H1 (cell line): Measurements from ENCODE around the gene ZBTB24. TPM values are rescaled to one million over a fixed set of nuclear protein-coding genes. Genes with fewer than 3 reads are reported as not detected.

Experiments
- CTCF ChIA-PET: fragments of 300-600 bp; sonication (Branson Sonifier 250); formaldehyde crosslinking; loops from one replicate; lab custom pipeline; 2021; ENCODE audit not compliant: partially characterized antibody; lab: Charles Lee
- POLR2A ChIA-PET: fragments of 300-600 bp; sonication (Branson Sonifier 250); formaldehyde crosslinking; loops from one replicate; lab custom pipeline; 2021; ENCODE audit warnings: inconsistent platforms; ENCODE audit not compliant: partially characterized antibody; lab: Charles Lee
- DNase-seq, 2 experiments: peaks; one replicate each; pipeline versions ENCODE4 v3.0.0 to v3.0.0-alpha.2; 2010 to 2022; ENCODE audit warnings: low spot score in 2 of 2, low read depth in 1 of 2, mixed read lengths in 1 of 2
- FAIRE-seq: peaks from 2 replicates; lab custom pipeline; 2011; peaks lifted over from hg19 to GRCh38; lab: Jason Lieb, UNC
- H2AFZ ChIP-seq: 2 replicates; pipeline ENCODE4 v1.8.1; 2012; ENCODE audit warnings: low read length, inconsistent platforms
- H2AK5ac ChIP-seq: 2 replicates; pipeline ENCODE4 v1.6.1; 2013; ENCODE audit warnings: low read depth, low read length
- H2BK120ac ChIP-seq: replicated peaks from 2 replicates; pipeline ENCODE3; 2013; ENCODE audit warnings: low read depth, low read length, inconsistent platforms
- H2BK12ac ChIP-seq: 2 replicates; pipeline ENCODE4 v1.6.1; 2013; ENCODE audit warnings: low read depth, low read length
- H2BK15ac ChIP-seq: 2 replicates; pipeline ENCODE4 v1.6.1; 2013; ENCODE audit warnings: low read length
- H2BK20ac ChIP-seq: 2 replicates; pipeline ENCODE4 v1.6.1; 2013; ENCODE audit warnings: low read length
- H2BK5ac ChIP-seq: 2 replicates; pipeline ENCODE4 v1.6.1; 2013; ENCODE audit warnings: low read depth, low read length
- H3K14ac ChIP-seq: 2 replicates; pipeline ENCODE4 v1.6.1; 2013; ENCODE audit warnings: inconsistent platforms; ENCODE audit not compliant: insufficient read length
- H3K18ac ChIP-seq: 2 replicates; pipeline ENCODE4 v1.6.1; 2013; ENCODE audit warnings: low read length; ENCODE audit errors: extremely low read depth
- H3K23ac ChIP-seq: 2 replicates; pipeline ENCODE4 v1.6.1; 2013; ENCODE audit warnings: inconsistent platforms; ENCODE audit not compliant: insufficient read length
- H3K23me2 ChIP-seq: 2 replicates; pipeline ENCODE4 v1.6.1; 2013; ENCODE audit warnings: low read depth, low read length
- H3K27ac ChIP-seq: 2 replicates; pipeline ENCODE4 v1.6.1; 2011; ENCODE audit warnings: low read depth, low read length, inconsistent platforms
- H3K27me3 ChIP-seq, 4 experiments: replicated peaks in 1 of 4; 1 replicate in 1 of 4; 2 replicates in 3 of 4; pipeline versions ENCODE4 v1.6.1 to v1.8.1; 2011 to 2013; ENCODE audit warnings: low read length in 3 of 4, mild to moderate bottlenecking in 3 of 4, inconsistent platforms in 2 of 4, mixed read lengths in 2 of 4, moderate library complexity in 1 of 4; ENCODE audit not compliant: control insufficient read depth in 3 of 4, insufficient read depth in 3 of 4; ENCODE audit errors: extremely low read depth in 1 of 4
- H3K36me3 ChIP-seq, 4 experiments: 2 replicates each; pipeline versions ENCODE4 v1.6.1 to v1.8.1; 2011 to 2013; ENCODE audit warnings: mild to moderate bottlenecking in 4 of 4, low read length in 3 of 4, moderate library complexity in 2 of 4, control low read depth in 1 of 4, inconsistent platforms in 1 of 4; ENCODE audit not compliant: insufficient read depth in 4 of 4, control insufficient read depth in 2 of 4
- H3K4ac ChIP-seq: replicated peaks from 2 replicates; pipeline ENCODE3; 2013; ENCODE audit warnings: low read length, low read depth, mixed read lengths, inconsistent platforms; ENCODE audit not compliant: insufficient read length
- H3K4me1 ChIP-seq, 4 experiments: replicated peaks in 1 of 4; 1 replicate in 1 of 4; 2 replicates in 3 of 4; pipeline versions ENCODE4 v1.6.1 to v1.8.1; 2011 to 2013; ENCODE audit warnings: low read length in 3 of 4, inconsistent platforms in 2 of 4, mixed read lengths in 1 of 4; ENCODE audit not compliant: insufficient read depth in 4 of 4, control insufficient read depth in 3 of 4
- H3K4me2 ChIP-seq, 2 experiments: 2 replicates each; pipeline versions ENCODE4 v1.6.1 to v1.8.1; 2011 to 2013; ENCODE audit warnings: low read depth in 2 of 2, low read length in 2 of 2, control low read depth in 1 of 2, inconsistent platforms in 1 of 2, mild to moderate bottlenecking in 1 of 2; ENCODE audit not compliant: insufficient read depth in 1 of 2
- H3K4me3 ChIP-seq, 4 experiments: fragments of 200-600, 300-600 bp in 1 of 4; sonication (generic), shearing (Covaris generic), sonication (Bioruptor Twin) in 1 of 4; 2 replicates each; pipeline versions ENCODE4 v1.5.1 to v1.8.1; 2011 to 2016; ENCODE audit warnings: low read length in 4 of 4, low read depth in 3 of 4, control low read depth in 2 of 4, inconsistent platforms in 2 of 4, mild to moderate bottlenecking in 2 of 4, mixed read lengths in 1 of 4, moderate library complexity in 1 of 4; ENCODE audit not compliant: insufficient read depth in 2 of 4; ENCODE audit errors: extremely low read depth in 1 of 4
- H3K56ac ChIP-seq: replicated peaks from 2 replicates; pipeline ENCODE3; 2013; ENCODE audit warnings: low read depth, mild to moderate bottlenecking, mixed read lengths, low read length, inconsistent platforms; ENCODE audit not compliant: insufficient read length
- H3K79me1 ChIP-seq: 2 replicates; pipeline ENCODE4 v1.6.1; 2013; ENCODE audit warnings: low read depth, low read length, control low read depth
- H3K79me2 ChIP-seq, 2 experiments: 2 replicates each; pipeline versions ENCODE4 v1.6.1 to v1.8.1; 2012 to 2013; ENCODE audit warnings: low read length in 2 of 2, mild to moderate bottlenecking in 2 of 2, inconsistent platforms in 1 of 2; ENCODE audit not compliant: insufficient read depth in 2 of 2, control insufficient read depth in 1 of 2
- H3K9ac ChIP-seq, 4 experiments: replicated peaks in 1 of 4; 1 replicate in 1 of 4; 2 replicates in 3 of 4; pipeline versions ENCODE4 v1.6.1 to v1.8.1; 2011 to 2013; ENCODE audit warnings: low read depth in 3 of 4, low read length in 3 of 4, control low read depth in 2 of 4, mild to moderate bottlenecking in 2 of 4, moderate library complexity in 2 of 4, inconsistent platforms in 1 of 4; ENCODE audit errors: extremely low read depth in 1 of 4
- H3K9me3 ChIP-seq, 2 experiments: 2 replicates each; pipeline versions ENCODE4 v1.6.1 to v1.8.1; 2012 to 2013; ENCODE audit warnings: mild to moderate bottlenecking in 2 of 2, moderate library complexity in 2 of 2, control low read depth in 1 of 2, inconsistent platforms in 1 of 2, low read depth in 1 of 2, low read length in 1 of 2, mixed read lengths in 1 of 2; ENCODE audit not compliant: insufficient read depth in 2 of 2
- H4K20me1 ChIP-seq, 2 experiments: replicated peaks in 1 of 2; 2 replicates each; pipeline versions ENCODE3 to v1.8.1; 2011 to 2013; ENCODE audit warnings: inconsistent platforms in 2 of 2, low read length in 2 of 2, mild to moderate bottlenecking in 1 of 2; ENCODE audit not compliant: insufficient read depth in 2 of 2, control insufficient read depth in 1 of 2
- H4K5ac ChIP-seq: 2 replicates; pipeline ENCODE4 v1.6.1; 2013; ENCODE audit warnings: low read length, low read depth, mixed read lengths, inconsistent platforms; ENCODE audit not compliant: insufficient read length
- H4K8ac ChIP-seq: 2 replicates; pipeline ENCODE4 v1.8.0; 2013; ENCODE audit warnings: mild to moderate bottlenecking, moderate library complexity, low read length, inconsistent platforms; ENCODE audit not compliant: insufficient read depth; ENCODE audit errors: extremely low read depth
- H4K91ac ChIP-seq: replicated peaks from 2 replicates; pipeline ENCODE3; 2013; ENCODE audit warnings: low read length, mixed read lengths, inconsistent platforms; ENCODE audit not compliant: insufficient read length
- POLR2A ChIP-seq, 2 experiments: IDR thresholded peaks; 1 replicate in 1 of 2; 2 replicates in 1 of 2; pipeline ENCODE4 v1.6.1; 2011; ENCODE audit warnings: low read depth in 2 of 2, low read length in 2 of 2, mild to moderate bottlenecking in 2 of 2; ENCODE audit errors: control extremely low read depth in 1 of 2
- POU5F1 ChIP-seq: IDR thresholded peaks from 2 replicates; pipeline ENCODE4 v1.6.1; 2011; ENCODE audit warnings: low read depth, mild to moderate bottlenecking, low read length, moderate library complexity
- WGBS, 2 experiments: shearing (Covaris generic) in 1 of 2; methylation state at CpG; one replicate each; pipeline versions ENCODE4 v1.1.6 to v1.1.7; 2013 to 2015; ENCODE audit warnings: low lambda C conversion rate in 2 of 2, mixed read lengths in 2 of 2, inconsistent platforms in 1 of 2, low coverage in 1 of 2, missing lambda C conversion rate in 1 of 2; ENCODE audit not compliant: insufficient replicate concordance in 2 of 2, insufficient coverage in 1 of 2, insufficient read length in 1 of 2; ENCODE audit errors: extremely low coverage in 1 of 2, missing lambda C conversion rate in 1 of 2; 5-methylcytosine and 5-hydroxymethylcytosine counted together
- polyA plus RNA-seq, 7 experiments: library from polyadenylated mRNA; depleted of rRNA in 3 of 7; stranded (reverse) in 5 of 7; unstranded in 2 of 7; fragments of >200 nt in 5 of 7; fragments of 200-250 nt in 2 of 7; gene quantifications; 1 replicate in 5 of 7; 2 replicates in 1 of 7; 4 replicates in 1 of 7; pipeline versions ENCODE4 v1.2.1 to v1.2.3, GENCODE V29; 2011 to 2013; ENCODE audit warnings: missing spikeins in 2 of 7, mixed read lengths in 2 of 7
- total RNA-seq: library from RNA; stranded (reverse); fragmentation: NEBNext Ultra II Directional; extraction: Animal tissue kit (Norgen Biotek cat#: 25700); gene quantifications from 2 replicates; pipeline ENCODE4 v1.2.1, GENCODE V29; 2021
- TF ChIP-seq, protein P1 (sequence below): IDR thresholded peaks from 2 replicates; pipeline ENCODE4 v1.6.1; 2012; ENCODE audit warnings: low read length, inconsistent platforms

The ZBTB24 gene
- total and polyA plus RNA-seq, 2 of the 8 experiments (the other 6 are each of a cell fraction or from before 2014, with no cell fraction given): 7.5 to 21.0 TPM

DNA sequence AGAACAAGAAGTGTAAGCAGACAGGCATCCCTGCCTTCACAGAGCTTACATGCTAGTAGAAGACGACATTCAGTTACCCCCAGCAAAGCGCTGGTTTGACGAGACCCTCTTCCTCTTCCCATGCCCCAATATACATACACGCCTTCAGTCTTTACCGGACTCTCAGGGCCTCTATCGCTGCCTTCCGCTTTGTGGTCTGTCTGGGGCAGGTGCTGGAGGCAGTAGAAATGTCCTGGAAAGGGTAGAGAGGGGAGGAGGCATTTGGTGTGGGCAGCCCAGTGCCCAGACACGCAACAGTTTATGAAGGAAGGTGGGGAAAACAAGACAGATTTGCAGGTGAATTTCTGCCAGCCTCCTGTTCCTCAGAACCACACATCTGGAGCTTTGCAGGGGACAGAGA lies 36.5 kb downstream of the ZBTB24 start:
- POLR2A ChIA-PET: interaction anchor here (1.2 to 1.6 kb wide), 3 partner anchors 9 to 38 kb away, joined by 3 to 10 read pairs (median 3); partner anchors contain the start of gene MICAL1

More for the DNA sequence above, 36.5 kb downstream of the ZBTB24 start:
- FAIRE-seq: no peak
- Histone ChIP-seq H3K9ac (no peak overlapping the region), H3K23me2 (peaks cover under 1% of the 10 kb centered on the region; the same call in 1 of the 2 replicates), H3K36me3 (peaks cover 11 to 49% (median 24%) of the 10 kb centered on the region in 4 experiments; a peak in 7 of 8 replicates), H2AFZ (no peak overlapping the region), H4K20me1 (peaks cover 6 to 19% of the 10 kb centered on the region in 2 experiments), H2BK15ac (no peak overlapping the region), H2BK120ac (no peak overlapping the region), H3K56ac (no peak overlapping the region), H3K27ac (no peak overlapping the region), H3K79me2 (peaks cover 0 to 3% of the 10 kb centered on the region in 2 experiments; a peak in 1 of 4 replicates), H3K4me2 (no peak overlapping the region), H2BK5ac (no peak overlapping the region), H2BK20ac (no peak overlapping the region), H3K14ac (no peak overlapping the region), H3K23ac (no peak overlapping the region), H4K91ac (no peak overlapping the region), H4K5ac (no peak overlapping the region), H3K79me1 (no peaks in the 10 kb centered on the region; the same call in none of the 2 replicates), H3K27me3 (no peaks in the 10 kb centered on the region), H4K8ac (no peak overlapping the region), H3K18ac (no peak overlapping the region), H3K4me1 (peaks cover 0 to 7% (median 3%) of the 10 kb centered on the region in 4 experiments; a peak in 6 of 7 replicates), H3K9me3 (no peaks in the 10 kb centered on the region), H3K4ac (no peak overlapping the region), H3K4me3 (no peak overlapping the region), H2BK12ac (no peak overlapping the region), H2AK5ac (no peak overlapping the region)
- CTCF ChIA-PET: interaction anchor here (0.6 to 1.3 kb wide), 2 partner anchors 23 to 264 kb away, joined by 3 read pairs; no protein-coding TSS in a partner anchor
- 88% methylated on average over 8 of the region's 8 CpGs; no CpG with 5 or more reads in 1 of the 2 experiments for WGBS, 2 experiments
- DNase-seq: peak in 1 of 2 experiments; percentile 24
- TF ChIP-seq, protein P1, sequence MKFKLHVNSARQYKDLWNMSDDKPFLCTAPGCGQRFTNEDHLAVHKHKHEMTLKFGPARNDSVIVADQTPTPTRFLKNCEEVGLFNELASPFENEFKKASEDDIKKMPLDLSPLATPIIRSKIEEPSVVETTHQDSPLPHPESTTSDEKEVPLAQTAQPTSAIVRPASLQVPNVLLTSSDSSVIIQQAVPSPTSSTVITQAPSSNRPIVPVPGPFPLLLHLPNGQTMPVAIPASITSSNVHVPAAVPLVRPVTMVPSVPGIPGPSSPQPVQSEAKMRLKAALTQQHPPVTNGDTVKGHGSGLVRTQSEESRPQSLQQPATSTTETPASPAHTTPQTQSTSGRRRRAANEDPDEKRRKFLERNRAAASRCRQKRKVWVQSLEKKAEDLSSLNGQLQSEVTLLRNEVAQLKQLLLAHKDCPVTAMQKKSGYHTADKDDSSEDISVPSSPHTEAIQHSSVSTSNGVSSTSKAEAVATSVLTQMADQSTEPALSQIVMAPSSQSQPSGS: no peak
- TF ChIP-seq POU5F1 (no peak), POLR2A (IDR thresholded peaks at IDR 0.05; ENCODE audit: control extremely low read depth in 1 of 2, low read depth in 2 of 2, low read length in 2 of 2) (no peak)
